ENCODE measurements around the gene MS4A7. TPM values are rescaled to one million over a fixed set of nuclear protein-coding genes. Genes with fewer than 3 reads are reported as not detected.

MS4A7 gene, protein sequence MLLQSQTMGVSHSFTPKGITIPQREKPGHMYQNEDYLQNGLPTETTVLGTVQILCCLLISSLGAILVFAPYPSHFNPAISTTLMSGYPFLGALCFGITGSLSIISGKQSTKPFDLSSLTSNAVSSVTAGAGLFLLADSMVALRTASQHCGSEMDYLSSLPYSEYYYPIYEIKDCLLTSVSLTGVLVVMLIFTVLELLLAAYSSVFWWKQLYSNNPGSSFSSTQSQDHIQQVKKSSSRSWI
- 0.25 to 0.46 TPM (median 0.31 TPM) in 3 replicates for total RNA-seq (2021)
- not detected for Bru-seq, nascent RNA
- long read RNA-seq, experiment 1, result 0 reads
- long read RNA-seq, experiment 2, result 0 reads
- long read RNA-seq, experiment 3, result 0 reads

GRCh38 chr11:60378354-60378753 is at the start of gene MS4A7:
MS4A7 (plus strand) TSS chr11:60378532; CDS start chr11:60383142, 4,610 bp downstream.
- H3K4me1 Mint-ChIP-seq, result peaks cover 7% of the 10 kb centered on the region
- no peaks in the 10 kb centered on the region for H3K36me3 Mint-ChIP-seq
- no peaks in the 10 kb centered on the region for H3K27me3 Mint-ChIP-seq (ENCODE audit: low read depth)
- DNase-seq (ENCODE audit: low spot score) (no peak), ATAC-seq (no peak)
- CTCF ChIA-PET, result interaction anchor here (1.5 kb wide), 1 partner anchor 14 kb away, joined by 4 read pairs; no protein-coding TSS in a partner anchor
- H3K9me3 Mint-ChIP-seq, result no peaks in the 10 kb centered on the region
- POLR2A ChIA-PET, result no interaction called here
- no peak within 1 kb of the TSS for H3K27ac Mint-ChIP-seq
- TF ChIP-seq ZNF425 (CRISPR knock-in tag; conservative IDR thresholded peaks at IDR 0.05) (no peak), ZNF532 (CRISPR knock-in tag; IDR thresholded peaks at IDR 0.05; ENCODE audit: borderline replicate concordance) (no peak), JAZF1 (CRISPR knock-in tag; IDR thresholded peaks at IDR 0.05) (no peak), FOXJ3 (CRISPR knock-in tag; IDR thresholded peaks at IDR 0.05; ENCODE audit: borderline replicate concordance) (no peak), CTCF (IDR thresholded peaks at IDR 0.05) (no peak), ZNF396 (CRISPR knock-in tag; IDR thresholded peaks at IDR 0.05; ENCODE audit: borderline replicate concordance) (no peak), RORB (CRISPR knock-in tag; IDR thresholded peaks at IDR 0.05) (no peak), ELF4 (CRISPR knock-in tag; IDR thresholded peaks at IDR 0.05; ENCODE audit: low read depth) (no peak), ZNF416 (CRISPR knock-in tag; IDR thresholded peaks at IDR 0.05) (no peak), KAT7 (CRISPR knock-in tag; IDR thresholded peaks at IDR 0.05; ENCODE audit: borderline replicate concordance) (no peak), NFATC4 (CRISPR knock-in tag; IDR thresholded peaks at IDR 0.05) (no peak), ESRRA (CRISPR knock-in tag; IDR thresholded peaks at IDR 0.05; ENCODE audit: borderline replicate concordance) (no peak), SMAD4 (CRISPR knock-in tag; IDR thresholded peaks at IDR 0.05) (no peak)
- TF ChIP-seq, protein P1, sequence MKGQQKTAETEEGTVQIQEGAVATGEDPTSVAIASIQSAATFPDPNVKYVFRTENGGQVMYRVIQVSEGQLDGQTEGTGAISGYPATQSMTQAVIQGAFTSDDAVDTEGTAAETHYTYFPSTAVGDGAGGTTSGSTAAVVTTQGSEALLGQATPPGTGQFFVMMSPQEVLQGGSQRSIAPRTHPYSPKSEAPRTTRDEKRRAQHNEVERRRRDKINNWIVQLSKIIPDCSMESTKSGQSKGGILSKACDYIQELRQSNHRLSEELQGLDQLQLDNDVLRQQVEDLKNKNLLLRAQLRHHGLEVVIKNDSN (CRISPR knock-in tag; IDR thresholded peaks at IDR 0.05), result no peak
- TF ChIP-seq, protein P2, sequence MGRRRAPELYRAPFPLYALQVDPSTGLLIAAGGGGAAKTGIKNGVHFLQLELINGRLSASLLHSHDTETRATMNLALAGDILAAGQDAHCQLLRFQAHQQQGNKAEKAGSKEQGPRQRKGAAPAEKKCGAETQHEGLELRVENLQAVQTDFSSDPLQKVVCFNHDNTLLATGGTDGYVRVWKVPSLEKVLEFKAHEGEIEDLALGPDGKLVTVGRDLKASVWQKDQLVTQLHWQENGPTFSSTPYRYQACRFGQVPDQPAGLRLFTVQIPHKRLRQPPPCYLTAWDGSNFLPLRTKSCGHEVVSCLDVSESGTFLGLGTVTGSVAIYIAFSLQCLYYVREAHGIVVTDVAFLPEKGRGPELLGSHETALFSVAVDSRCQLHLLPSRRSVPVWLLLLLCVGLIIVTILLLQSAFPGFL (CRISPR knock-in tag; IDR thresholded peaks at IDR 0.05; ENCODE audit: borderline replicate concordance), result no peak
- no peak within 1 kb of the TSS for H3K4me3 Mint-ChIP-seq
